ENCODE results near the gene VPS4B. TPM values are rescaled to one million over a fixed set of nuclear protein-coding genes. Genes with fewer than 3 reads are reported as not detected.
A peak's percentile ranks its signal among the peaks of the same experiment; 100 is the strongest.

VPS4B gene
- total and polyA plus RNA-seq, 2 experiments from 2014 or later: 30.2 to 49.4 TPM

GRCh38 chr18:63470751-63471150 lies 48.5 kb upstream of the VPS4B start:
- TF ChIP-seq REST (IDR thresholded peaks at IDR 0.05; ENCODE audit: unreplicated experiment): no peak
- TF ChIP-seq ZNF331 (CRISPR knock-in tag; IDR thresholded peaks at IDR 0.05; ENCODE audit: low read depth): no peak
- TF ChIP-seq ZNF462 (CRISPR knock-in tag; IDR thresholded peaks at IDR 0.05): no peak
- no peak for TF ChIP-seq ZNF114 (CRISPR knock-in tag; IDR thresholded peaks at IDR 0.05)
- TF ChIP-seq NANOG (IDR thresholded peaks at IDR 0.05; ENCODE audit: borderline replicate concordance): no peak
- no peak for TF ChIP-seq POLR2AphosphoS5 (IDR thresholded peaks at IDR 0.05; ENCODE audit: low read depth)
- TF ChIP-seq JUNB (IDR thresholded peaks at IDR 0.05; ENCODE audit: unreplicated experiment): no peak
- no peak for TF ChIP-seq ETS1 (IDR thresholded peaks at IDR 0.05)
- TF ChIP-seq CTCF (conservative IDR thresholded peaks at IDR 0.05; ENCODE audit: low read depth in 2 of 2): no peak
- TF ChIP-seq EZH2 (IDR thresholded peaks at IDR 0.05; ENCODE audit: low read depth, unreplicated experiment): no peak
- no peak for TF ChIP-seq EZH2phosphoT487 (IDR thresholded peaks at IDR 0.05; ENCODE audit: unreplicated experiment)
- no peak overlapping the region for H3K4me3 ChIP-seq
- H3K9me2 ChIP-seq (ENCODE audit: insufficient read depth): no peaks in the 10 kb centered on the region
- peak overlapping the region; percentile 84; the same call in 1 of the 2 replicates for H2AFZ ChIP-seq
- Mint-ChIP-seq H3K4me1 (no peaks in the 10 kb centered on the region), H3K9me3 (no peaks in the 10 kb centered on the region), H3K4me3 (no peak overlapping the region), H3K27ac (no peak overlapping the region), H3K36me3 (ENCODE audit: low read depth) (no peaks in the 10 kb centered on the region), H3K27me3 (ENCODE audit: insufficient read depth, low read depth, poor library complexity) (no peaks in the 10 kb centered on the region)
- no peaks in the 10 kb centered on the region for H3K36me3 ChIP-seq (ENCODE audit: insufficient read depth)
- H3K79me2 ChIP-seq (replicated peaks; ENCODE audit: insufficient read depth): no peaks in the 10 kb centered on the region
- no peak overlapping the region for H3K27ac ChIP-seq (ENCODE audit: low read depth)
- H4K20me1 ChIP-seq (replicated peaks; ENCODE audit: insufficient read depth): no peaks in the 10 kb centered on the region
- no peaks in the 10 kb centered on the region for H3K4me1 ChIP-seq (ENCODE audit: insufficient read depth)
- no peaks in the 10 kb centered on the region for H3K27me3 ChIP-seq (ENCODE audit: insufficient read depth)
- no peak overlapping the region for H3K4me2 ChIP-seq
- no peak for ATAC-seq
- no peak for DNase-seq (ENCODE audit: low spot score)
- no peaks in the 10 kb centered on the region for H3F3A ChIP-seq (replicated peaks; ENCODE audit: low read depth)

Data from GM23338 (cell line).